ENCODE measurements around the gene MRPL55. TPM values are rescaled to one million over a fixed set of nuclear protein-coding genes. Genes with fewer than 3 reads are reported as not detected.

The MRPL55 gene
- total RNA-seq, 4 donors from 2014 or later, result 99.3 to 161 (median 119) TPM

- H3K27me3 ChIP-seq, result peaks cover 71% of the 10 kb centered on the region
- DNase-seq (ENCODE audit: low spot score in 2 of 2), result peak; percentile 90 to 91
These were observed 49.3 kb downstream of the MRPL55 start for GRCh38 chr1:228059634-228060457.

DNA sequence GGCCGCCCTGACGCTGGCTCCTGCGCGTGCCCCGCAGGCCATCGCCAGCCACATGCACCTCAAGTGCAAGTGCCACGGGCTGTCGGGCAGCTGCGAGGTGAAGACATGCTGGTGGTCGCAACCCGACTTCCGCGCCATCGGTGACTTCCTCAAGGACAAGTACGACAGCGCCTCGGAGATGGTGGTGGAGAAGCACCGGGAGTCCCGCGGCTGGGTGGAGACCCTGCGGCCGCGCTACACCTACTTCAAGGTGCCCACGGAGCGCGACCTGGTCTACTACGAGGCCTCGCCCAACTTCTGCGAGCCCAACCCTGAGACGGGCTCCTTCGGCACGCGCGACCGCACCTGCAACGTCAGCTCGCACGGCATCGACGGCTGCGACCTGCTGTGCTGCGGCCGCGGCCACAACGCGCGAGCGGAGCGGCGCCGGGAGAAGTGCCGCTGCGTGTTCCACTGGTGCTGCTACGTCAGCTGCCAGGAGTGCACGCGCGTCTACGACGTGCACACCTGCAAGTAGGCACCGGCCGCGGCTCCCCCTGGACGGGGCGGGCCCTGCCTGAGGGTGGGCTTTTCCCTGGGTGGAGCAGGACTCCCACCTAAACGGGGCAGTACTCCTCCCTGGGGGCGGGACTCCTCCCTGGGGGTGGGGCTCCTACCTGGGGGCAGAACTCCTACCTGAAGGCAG, 50.0 kb downstream of the MRPL55 start:
- no peaks in the 10 kb centered on the region for H3K36me3 ChIP-seq
- H3K4me1 ChIP-seq, result peaks cover 20% of the 10 kb centered on the region
- no peak for TF ChIP-seq CTCF (IDR thresholded peaks at IDR 0.05)
- TF ChIP-seq POLR2A (IDR thresholded peaks at IDR 0.05), result no peak
- DNase-seq (ENCODE audit: low spot score in 2 of 2), result peak; percentile 67 to 77
- H3K4me3 ChIP-seq, result peak overlapping the region; percentile 41
- H3K9me3 ChIP-seq, result no peaks in the 10 kb centered on the region
- no peak overlapping the region for H3K27ac ChIP-seq
- 19% methylated on average over 33 of the region's 66 CpGs for WGBS
- peaks cover 63% of the 10 kb centered on the region for H3K27me3 ChIP-seq

More at GRCh38 chr1:228059634-228060457, 49.3 kb downstream of the MRPL55 start:
- TF ChIP-seq CTCF (IDR thresholded peaks at IDR 0.05) (no peak), EP300 (IDR thresholded peaks at IDR 0.05) (no peak), POLR2AphosphoS5 (IDR thresholded peaks at IDR 0.05) (no peak), POLR2A (IDR thresholded peaks at IDR 0.05) (no peak)
- Histone ChIP-seq H3K4me1 (peaks cover 20% of the 10 kb centered on the region), H3K27ac (no peak overlapping the region), H3K36me3 (no peaks in the 10 kb centered on the region), H3K4me3 (peak overlapping the region; percentile 41), H3K9me3 (no peaks in the 10 kb centered on the region)
- WGBS, result 2% methylated on average over 10 of the region's 33 CpGs

GRCh38 chr1:228058172-228058948, 50.7 kb downstream of the MRPL55 start:
- DNase-seq (ENCODE audit: low spot score in 2 of 2), result peak in 1 of 2 donors; percentile 55
- TF ChIP-seq POLR2AphosphoS5 (IDR thresholded peaks at IDR 0.05) (no peak), POLR2A (IDR thresholded peaks at IDR 0.05) (no peak), CTCF (IDR thresholded peaks at IDR 0.05) (no peak), EP300 (IDR thresholded peaks at IDR 0.05) (no peak)
- Histone ChIP-seq H3K4me1 (peaks cover 20% of the 10 kb centered on the region), H3K36me3 (no peaks in the 10 kb centered on the region), H3K27me3 (peaks cover 56% of the 10 kb centered on the region), H3K9me3 (no peaks in the 10 kb centered on the region), H3K4me3 (no peak overlapping the region), H3K27ac (no peak overlapping the region)
- 76% methylated on average over 12 of the region's 18 CpGs for WGBS

Other genes starting within 250 kb of the MRPL55 start
- gene WNT9A, start 161.4 kb downstream of the MRPL55 start, total RNA-seq, result 1 to 10 TPM in 2 of 4 donors, under 1 TPM in 2; 0.85 to 2.6 (median 1.1) TPM
- 1 to 10 TPM; 2.8 to 6.3 (median 3.8) TPM for gene WNT3A, start 102.3 kb downstream of the MRPL55 start, total RNA-seq
- gene ARF1, start 26.6 kb downstream of the MRPL55 start, total RNA-seq, result 100 to 1,000 TPM; 284 to 385 (median 362) TPM
- gene C1orf35, start 6.0 kb downstream of the MRPL55 start, total RNA-seq, result 10 to 100 TPM; 10.6 to 32.3 (median 17.1) TPM
- gene GUK1, start 31.0 kb upstream of the MRPL55 start, total RNA-seq, result 100 to 1,000 TPM; 384 to 510 (median 421) TPM
- 1 to 10 TPM; 2.5 to 3.6 (median 3.0) TPM for gene GJC2, start 40.6 kb upstream of the MRPL55 start, total RNA-seq
- gene IBA57, start 56.5 kb upstream of the MRPL55 start, total RNA-seq, result 10 to 100 TPM in 2 of 4 donors, 1 to 10 TPM in 2; 9.2 to 22.4 (median 12.4) TPM
- 10 to 100 TPM; 15.0 to 46.6 (median 34.4) TPM for gene OBSCN, start 98.7 kb upstream of the MRPL55 start, total RNA-seq

Measured in suprapubic skin (tissue), 4 donors.